Trophoblast cell (in vitro differentiated cells and primary cell): ENCODE data around the gene SPOCK2.
A peak's percentile ranks its signal among the peaks of the same experiment; 100 is the strongest.

Experiments
- DNase-seq, 2 donors: peaks; one replicate each; pipeline ENCODE4 v3.0.0-alpha.2; 2016
- H2AFZ ChIP-seq: 2 replicates; pipeline ENCODE4 v1.6.1; 2013; ENCODE audit warnings: low read length, moderate library complexity, mild to moderate bottlenecking; ENCODE audit not compliant: insufficient read depth, poor library complexity
- H2AK5ac ChIP-seq: 2 replicates; pipeline ENCODE4 v1.6.1; 2013; ENCODE audit warnings: mild to moderate bottlenecking, low read length
- H2BK120ac ChIP-seq: 2 replicates; pipeline ENCODE4 v1.6.1; 2013; ENCODE audit warnings: low read length, mild to moderate bottlenecking, moderate library complexity; ENCODE audit not compliant: insufficient read depth, poor library complexity
- H2BK12ac ChIP-seq: 2 replicates; pipeline ENCODE4 v1.6.1; 2013; ENCODE audit warnings: mild to moderate bottlenecking, low read length, moderate library complexity
- H2BK5ac ChIP-seq: 2 replicates; pipeline ENCODE4 v1.6.1; 2013; ENCODE audit warnings: low read length, low read depth, moderate library complexity, mild to moderate bottlenecking; ENCODE audit not compliant: poor library complexity
- H3K14ac ChIP-seq: 2 replicates; pipeline ENCODE4 v1.6.1; 2013; ENCODE audit warnings: mild to moderate bottlenecking, low read length
- H3K18ac ChIP-seq: 2 replicates; pipeline ENCODE4 v1.6.1; 2013; ENCODE audit warnings: mild to moderate bottlenecking, low read length
- H3K23ac ChIP-seq: 2 replicates; pipeline ENCODE4 v1.6.1; 2013; ENCODE audit warnings: low read length
- H3K27ac ChIP-seq: 2 replicates; pipeline ENCODE4 v1.5.1; 2013; ENCODE audit warnings: low read depth, mild to moderate bottlenecking, inconsistent platforms, low read length, moderate library complexity
- H3K27me3 ChIP-seq: 2 replicates; pipeline ENCODE4 v1.6.1; 2013; ENCODE audit warnings: inconsistent platforms, mild to moderate bottlenecking, low read length, moderate library complexity; ENCODE audit not compliant: insufficient read depth
- H3K36me3 ChIP-seq, 2 experiments: 1 replicate in 1 of 2; 2 replicates in 1 of 2; pipeline ENCODE4 v1.6.1; 2013; ENCODE audit warnings: low read length in 2 of 2, mild to moderate bottlenecking in 2 of 2, moderate library complexity in 1 of 2; ENCODE audit not compliant: insufficient read depth in 2 of 2, control insufficient read depth in 1 of 2
- H3K4ac ChIP-seq: 2 replicates; pipeline ENCODE4 v1.6.1; 2013; ENCODE audit warnings: low read depth, mild to moderate bottlenecking, low read length, moderate library complexity
- H3K4me1 ChIP-seq, 2 experiments: 1 replicate in 1 of 2; 2 replicates in 1 of 2; pipeline ENCODE4 v1.6.1; 2013; ENCODE audit warnings: low read length in 2 of 2, mild to moderate bottlenecking in 2 of 2, moderate library complexity in 1 of 2; ENCODE audit not compliant: insufficient read depth in 2 of 2, control insufficient read depth in 1 of 2
- H3K4me2 ChIP-seq: 2 replicates; pipeline ENCODE4 v1.6.1; 2013; ENCODE audit warnings: inconsistent platforms, mild to moderate bottlenecking, low read length, moderate library complexity
- H3K4me3 ChIP-seq: 2 replicates; pipeline ENCODE4 v1.5.1; 2013; ENCODE audit warnings: mild to moderate bottlenecking, low read depth, low read length, inconsistent platforms
- H3K79me1 ChIP-seq: one replicate; pipeline ENCODE4 v1.6.1; 2013; ENCODE audit warnings: low read length
- H3K79me2 ChIP-seq: 2 replicates; pipeline ENCODE4 v1.6.1; 2013; ENCODE audit warnings: low read length, mild to moderate bottlenecking; ENCODE audit not compliant: control insufficient read depth, insufficient read depth, poor library complexity
- H3K9ac ChIP-seq: 2 replicates; pipeline ENCODE4 v1.6.1; 2013; ENCODE audit warnings: mild to moderate bottlenecking, low read length
- H3K9me3 ChIP-seq: 2 replicates; pipeline ENCODE4 v1.6.1; 2013; ENCODE audit warnings: low read depth, mild to moderate bottlenecking, control low read depth, inconsistent platforms, low read length; ENCODE audit not compliant: insufficient read depth
- H4K12ac ChIP-seq: 2 replicates; pipeline ENCODE4 v1.6.1; 2013; ENCODE audit warnings: low read depth, mild to moderate bottlenecking, low read length, moderate library complexity
- H4K8ac ChIP-seq: 2 replicates; pipeline ENCODE4 v1.6.1; 2013; ENCODE audit warnings: low read depth, mild to moderate bottlenecking, low read length, moderate library complexity
- H4K91ac ChIP-seq: one replicate; pipeline ENCODE4 v1.6.1; 2013; ENCODE audit warnings: low read depth, mild to moderate bottlenecking, low read length, moderate library complexity
- WGBS: extraction: QIAGEN DNeasy Blood & Tissue Kit; methylation state at CpG from one replicate; pipeline ENCODE4 v1.1.7; 2013; ENCODE audit warnings: missing lambda C conversion rate; ENCODE audit not compliant: insufficient read length, insufficient coverage; ENCODE audit errors: extremely low coverage; 5-methylcytosine and 5-hydroxymethylcytosine counted together

Gene SPOCK2

DNA sequence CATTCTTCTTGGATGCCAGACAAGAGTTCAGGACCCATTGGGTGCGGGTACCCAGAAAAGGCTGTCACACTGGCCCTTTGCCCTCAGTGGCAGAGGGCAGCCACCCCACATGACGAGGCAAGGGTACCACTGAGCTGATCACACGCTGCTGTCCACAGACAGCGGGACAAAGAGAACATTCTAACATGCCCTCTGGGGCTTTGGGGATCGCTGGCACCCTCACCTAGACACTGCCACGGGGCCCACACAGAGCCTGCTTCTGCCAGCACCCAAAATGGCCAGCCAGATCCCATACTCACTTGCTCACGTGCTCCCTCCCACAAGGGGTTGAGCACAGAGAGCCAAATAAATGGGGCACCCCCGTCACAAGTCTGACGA is 16.7 kb upstream of the SPOCK2 start:
- Histone ChIP-seq H3K4ac (no peak overlapping the region), H3K27ac (no peak overlapping the region), H3K27me3 (no peaks in the 10 kb centered on the region), H3K9ac (no peak overlapping the region), H2AFZ (no peak overlapping the region), H4K91ac (no peak overlapping the region), H2BK12ac (no peak overlapping the region), H2AK5ac (peak overlapping the region; percentile 64), H4K12ac (no peak overlapping the region), H3K14ac (peak overlapping the region; percentile 6), H3K79me2 (no peaks in the 10 kb centered on the region), H3K9me3 (peaks cover 4% of the 10 kb centered on the region), H3K4me3 (peak overlapping the region; percentile 6), H3K23ac (no peak overlapping the region), H3K79me1 (no peaks in the 10 kb centered on the region), H4K8ac (no peak overlapping the region), H2BK120ac (no peak overlapping the region), H2BK5ac (no peak overlapping the region), H3K18ac (peak overlapping the region; percentile 5), H3K4me2 (no peak overlapping the region), H3K36me3 (peaks cover 2 to 5% of the 10 kb centered on the region in 2 experiments), H3K4me1 (peaks cover 2 to 7% of the 10 kb centered on the region in 2 experiments)
- WGBS: no CpG with 5 or more reads among the region's 9 CpGs
- no peak for DNase-seq

DNA sequence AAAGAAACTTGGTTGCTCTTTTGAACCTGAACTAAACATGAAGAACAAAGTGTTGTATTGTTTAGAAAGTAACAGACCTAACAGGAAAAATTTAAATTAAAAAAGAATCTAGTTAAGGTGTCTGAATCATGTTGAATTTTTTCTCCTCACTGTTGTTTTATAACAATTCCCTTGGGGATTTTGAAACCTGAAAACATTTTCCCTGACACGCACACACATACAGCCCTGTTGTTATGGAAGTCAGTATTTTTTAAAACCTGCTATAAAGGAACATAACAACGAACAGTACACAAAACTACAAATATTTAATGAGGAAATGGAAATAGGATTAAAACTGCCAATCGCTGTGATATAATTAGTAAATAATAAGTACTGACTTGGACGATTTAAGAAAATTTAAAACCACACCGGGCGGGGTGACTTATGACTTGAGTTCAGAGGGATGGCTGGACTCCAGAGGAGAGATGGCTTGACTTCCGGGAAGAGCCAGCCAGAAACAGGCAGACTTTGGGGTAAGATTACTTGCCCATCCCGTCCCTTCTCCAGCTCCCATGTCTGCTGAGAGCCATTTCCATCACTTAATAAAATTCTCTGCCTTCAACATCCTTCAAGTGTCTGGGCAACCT is 16.2 kb upstream of the SPOCK2 start:
- peaks cover 2 to 7% of the 10 kb centered on the region in 2 experiments for H3K4me1 ChIP-seq
- no peak overlapping the region for H3K18ac ChIP-seq
- H3K27ac ChIP-seq: no peak overlapping the region
- peaks cover 2 to 5% of the 10 kb centered on the region in 2 experiments for H3K36me3 ChIP-seq
- no peak overlapping the region for H3K4me2 ChIP-seq
- H3K79me1 ChIP-seq: no peaks in the 10 kb centered on the region
- no peak overlapping the region for H2BK12ac ChIP-seq
- no peaks in the 10 kb centered on the region for H3K79me2 ChIP-seq
- no peak overlapping the region for H2BK120ac ChIP-seq
- H3K14ac ChIP-seq: no peak overlapping the region
- peaks cover 4% of the 10 kb centered on the region for H3K9me3 ChIP-seq
- no peak for DNase-seq
- no peak overlapping the region for H3K23ac ChIP-seq
- no peak overlapping the region for H4K91ac ChIP-seq
- no peak overlapping the region for H4K12ac ChIP-seq
- no peaks in the 10 kb centered on the region for H3K27me3 ChIP-seq
- no CpG with 5 or more reads among the region's 8 CpGs for WGBS
- no peak overlapping the region for H3K4ac ChIP-seq
- H4K8ac ChIP-seq: no peak overlapping the region
- H2AK5ac ChIP-seq: no peak overlapping the region
- peak overlapping the region; percentile 6 for H3K4me3 ChIP-seq
- no peak overlapping the region for H2AFZ ChIP-seq
- H2BK5ac ChIP-seq: no peak overlapping the region
- H3K9ac ChIP-seq: no peak overlapping the region

DNA sequence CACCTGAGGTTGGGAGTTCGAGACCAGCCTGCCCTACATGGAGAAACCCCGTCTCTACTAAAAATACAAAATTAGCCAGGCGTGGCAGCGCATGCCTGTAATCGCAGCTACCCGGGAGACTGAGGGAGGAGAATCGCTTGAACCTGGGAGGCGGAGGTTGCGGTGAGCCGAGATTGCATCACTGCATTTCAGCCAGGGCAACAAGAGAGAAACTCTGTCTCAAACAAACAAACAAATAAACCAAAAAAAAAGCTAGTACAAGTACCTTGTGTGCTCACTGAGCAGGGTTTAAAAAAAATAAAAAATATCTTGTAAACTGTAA is 11.2 kb upstream of the SPOCK2 start:
- Histone ChIP-seq H2BK120ac (no peak overlapping the region), H3K14ac (no peak overlapping the region), H3K23ac (no peak overlapping the region), H2BK5ac (no peak overlapping the region), H3K79me2 (no peaks in the 10 kb centered on the region), H3K9ac (no peak overlapping the region), H3K4me3 (no peak overlapping the region), H3K18ac (no peak overlapping the region), H3K27ac (no peak overlapping the region), H2AK5ac (no peak overlapping the region), H3K79me1 (no peaks in the 10 kb centered on the region), H3K9me3 (peaks cover 2% of the 10 kb centered on the region), H4K12ac (no peak overlapping the region), H3K4me2 (no peak overlapping the region), H3K4me1 (peaks cover 2 to 8% of the 10 kb centered on the region in 2 experiments), H3K27me3 (no peaks in the 10 kb centered on the region), H2AFZ (no peak overlapping the region), H4K91ac (no peak overlapping the region), H3K36me3 (peaks cover 2% of the 10 kb centered on the region in 2 experiments), H4K8ac (no peak overlapping the region), H2BK12ac (no peak overlapping the region), H3K4ac (no peak overlapping the region)
- no CpG with 5 or more reads among the region's 10 CpGs for WGBS
- no peak for DNase-seq

DNA sequence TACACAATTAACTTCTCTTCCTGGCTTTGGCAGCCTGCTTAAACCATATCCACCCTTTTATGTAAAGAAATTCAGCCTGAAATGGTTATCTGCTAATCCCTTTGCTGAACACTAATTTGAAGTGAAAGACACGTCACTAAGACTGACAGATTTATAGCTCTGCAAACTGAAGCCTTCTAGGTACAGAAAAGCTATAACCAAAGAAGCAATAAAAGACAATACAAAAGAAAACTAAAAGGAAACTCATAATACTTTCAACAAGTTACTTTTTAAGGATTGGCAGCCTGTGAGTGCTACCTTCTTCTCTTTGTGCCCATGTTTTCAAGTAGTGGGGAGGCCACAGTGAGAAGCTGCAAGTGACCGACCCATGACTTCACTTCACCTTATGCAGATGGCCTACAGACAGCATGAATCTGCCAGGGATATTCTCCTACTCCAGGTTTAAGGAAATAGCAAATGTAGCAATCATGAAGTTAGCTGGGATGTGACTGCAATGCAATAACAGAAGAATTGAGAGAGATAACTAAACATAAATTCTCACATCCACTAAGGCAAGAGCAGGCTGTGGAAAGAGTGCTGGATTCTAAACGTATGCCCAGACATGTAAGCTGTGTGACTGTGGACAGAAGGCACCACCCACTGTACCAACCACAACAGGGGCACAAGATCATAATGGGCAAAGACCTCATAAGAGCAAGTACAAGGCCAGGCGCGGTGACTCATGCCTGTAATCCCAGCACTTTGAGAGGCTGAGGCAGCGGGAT is 10.7 kb upstream of the SPOCK2 start:
- DNase-seq: no peak
- Histone ChIP-seq H3K4me1 (peaks cover 2 to 8% of the 10 kb centered on the region in 2 experiments), H3K23ac (no peak overlapping the region), H3K4me3 (no peak overlapping the region), H2BK120ac (no peak overlapping the region), H4K8ac (no peak overlapping the region), H4K91ac (no peak overlapping the region), H3K27ac (no peak overlapping the region), H3K14ac (no peak overlapping the region), H3K79me2 (no peaks in the 10 kb centered on the region), H3K9me3 (peaks cover 2% of the 10 kb centered on the region), H2BK12ac (no peak overlapping the region), H3K4ac (no peak overlapping the region), H4K12ac (no peak overlapping the region), H3K27me3 (no peaks in the 10 kb centered on the region), H2AK5ac (no peak overlapping the region), H3K9ac (no peak overlapping the region), H2AFZ (no peak overlapping the region), H2BK5ac (no peak overlapping the region), H3K36me3 (peaks cover 2% of the 10 kb centered on the region in 2 experiments), H3K18ac (no peak overlapping the region), H3K79me1 (no peaks in the 10 kb centered on the region), H3K4me2 (no peak overlapping the region)
- no CpG with 5 or more reads among the region's 6 CpGs for WGBS
